H54 (cell line): ENCODE data around the gene ARL8A.
"Not testable (repeated sequence)": the region's sequence is repeated elsewhere in the genome, so short reads cannot be mapped to it uniquely, and the experiment has no call there.

Source experiments
- DNase-seq: peaks from one replicate; pipeline ENCODE4 v3.0.0; 2011; ENCODE audit warnings: low spot score, mixed read lengths; ENCODE audit not compliant: insufficient read length
- FAIRE-seq: peaks from 3 replicates; lab custom pipeline; 2011; peaks lifted over from hg19 to GRCh38; lab: Jason Lieb, UNC
- POLR2A ChIP-seq: IDR thresholded peaks from 2 replicates; pipeline ENCODE4 v1.6.1; 2011; ENCODE audit warnings: low read depth, mild to moderate bottlenecking, low read length

The ARL8A gene

DNA sequence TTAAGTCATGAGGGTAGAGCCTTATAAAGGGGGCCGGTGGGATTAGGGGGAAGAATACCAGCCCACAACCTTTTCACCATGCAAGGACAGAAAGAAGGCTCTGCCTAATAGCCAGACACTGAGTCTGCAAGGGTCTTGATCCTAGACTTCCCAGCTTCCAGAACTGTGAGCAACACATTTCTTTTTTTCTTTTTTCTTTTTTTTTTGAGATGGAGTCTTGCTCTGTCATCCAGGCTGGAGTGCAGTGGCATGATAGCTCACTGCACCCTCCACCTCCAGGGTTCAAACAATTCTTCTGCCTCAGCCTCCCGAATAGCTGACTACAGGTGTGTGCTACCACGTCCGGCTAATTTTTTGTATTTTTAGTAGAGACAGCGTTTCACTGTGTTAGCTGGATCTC, 1.7 kb upstream of the ARL8A start:
- no peak for TF ChIP-seq POLR2A
- no peak for FAIRE-seq
- no peak for DNase-seq

DNA sequence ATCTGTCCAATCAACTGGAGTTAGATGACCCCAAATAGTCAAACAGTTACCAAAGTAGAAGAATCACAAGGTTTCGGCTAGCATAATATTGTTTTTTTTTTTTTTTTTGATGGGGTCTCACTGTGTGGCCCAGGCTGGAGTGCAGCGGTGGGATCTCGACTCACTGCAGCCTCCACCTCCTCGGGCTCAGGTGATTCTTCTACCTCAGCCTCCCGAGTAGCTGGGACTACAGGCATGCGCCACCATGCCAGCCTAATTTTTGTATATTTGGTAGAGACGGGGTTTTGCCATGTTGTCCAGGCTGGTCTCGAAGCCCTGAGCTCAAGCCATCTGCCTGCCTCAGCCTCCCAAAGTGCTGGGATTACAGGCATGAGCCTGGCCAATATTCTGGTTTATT, 1.2 kb upstream of the ARL8A start:
- not testable (repeated sequence) for DNase-seq, FAIRE-seq

DNA sequence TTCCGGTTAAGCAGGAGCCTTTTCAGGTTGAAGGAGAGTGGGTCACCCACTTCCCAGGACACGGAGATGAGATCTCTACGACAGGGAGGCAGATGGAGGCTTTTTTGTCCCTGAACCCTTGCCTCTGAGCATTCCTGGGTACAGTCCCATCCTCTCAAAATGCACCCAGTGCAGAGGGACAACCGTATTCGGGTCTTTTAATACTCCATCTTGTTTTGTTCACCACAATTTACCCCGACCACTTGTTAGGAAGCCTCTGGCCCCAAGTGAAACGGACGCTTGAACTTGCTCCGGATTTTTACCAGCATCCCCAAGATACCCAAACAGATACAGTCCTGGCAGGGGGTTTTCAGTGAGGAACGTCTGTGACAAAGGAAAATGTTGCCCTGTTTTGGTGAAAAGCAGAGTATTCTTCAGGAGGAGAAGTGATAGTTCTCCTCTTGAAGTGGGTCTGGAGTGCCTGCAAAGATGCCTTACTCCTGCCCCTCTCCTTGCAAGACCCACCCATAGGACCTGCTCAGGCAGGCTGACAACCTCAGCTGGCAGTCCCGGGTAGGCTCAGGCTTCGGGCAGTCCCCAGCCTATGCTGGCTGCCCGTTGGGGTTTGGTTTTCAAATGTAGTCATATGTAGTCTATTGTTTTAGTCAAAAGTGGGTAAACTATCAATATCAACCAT, 669 bp upstream of the ARL8A start:
- no peak for FAIRE-seq

DNA sequence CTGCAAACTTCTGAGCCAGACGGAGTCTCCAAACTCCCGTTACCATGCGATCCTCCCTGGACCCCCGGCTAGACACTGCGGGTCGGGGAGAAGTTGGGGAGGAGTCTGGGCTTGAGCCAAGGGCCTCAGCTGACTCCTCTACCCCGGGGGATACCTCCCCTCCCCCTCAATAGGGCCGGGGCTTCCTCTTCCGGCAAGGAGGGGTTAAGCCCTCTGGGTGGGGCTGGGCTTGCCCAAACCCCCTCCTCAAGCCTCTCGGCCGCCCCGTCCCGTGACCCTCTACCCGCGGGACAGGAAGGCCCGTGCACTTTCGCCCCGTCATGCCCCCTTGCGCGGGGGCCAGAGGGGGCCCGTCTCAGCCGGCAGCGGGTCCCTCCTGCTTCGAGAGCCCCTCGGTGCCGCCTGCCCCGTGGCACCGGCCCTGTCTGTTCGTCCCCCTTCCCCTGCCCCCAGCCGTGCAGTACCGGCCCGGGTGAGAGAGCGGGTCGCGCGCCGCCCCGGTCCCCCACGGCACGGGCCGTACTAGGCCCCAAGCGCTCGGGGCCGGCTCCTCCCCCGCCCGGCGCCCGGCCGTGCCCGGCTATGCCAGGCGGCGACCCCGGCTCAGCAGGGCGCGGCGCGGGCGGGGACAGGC, 652 bp downstream of the ARL8A start:
- no peak for TF ChIP-seq POLR2A
- DNase-seq: peak; percentile 44
- no peak for FAIRE-seq

More for the DNA sequence above, 669 bp upstream of the ARL8A start:
- no peak for TF ChIP-seq POLR2A
- peak; percentile 35 for DNase-seq

DNA sequence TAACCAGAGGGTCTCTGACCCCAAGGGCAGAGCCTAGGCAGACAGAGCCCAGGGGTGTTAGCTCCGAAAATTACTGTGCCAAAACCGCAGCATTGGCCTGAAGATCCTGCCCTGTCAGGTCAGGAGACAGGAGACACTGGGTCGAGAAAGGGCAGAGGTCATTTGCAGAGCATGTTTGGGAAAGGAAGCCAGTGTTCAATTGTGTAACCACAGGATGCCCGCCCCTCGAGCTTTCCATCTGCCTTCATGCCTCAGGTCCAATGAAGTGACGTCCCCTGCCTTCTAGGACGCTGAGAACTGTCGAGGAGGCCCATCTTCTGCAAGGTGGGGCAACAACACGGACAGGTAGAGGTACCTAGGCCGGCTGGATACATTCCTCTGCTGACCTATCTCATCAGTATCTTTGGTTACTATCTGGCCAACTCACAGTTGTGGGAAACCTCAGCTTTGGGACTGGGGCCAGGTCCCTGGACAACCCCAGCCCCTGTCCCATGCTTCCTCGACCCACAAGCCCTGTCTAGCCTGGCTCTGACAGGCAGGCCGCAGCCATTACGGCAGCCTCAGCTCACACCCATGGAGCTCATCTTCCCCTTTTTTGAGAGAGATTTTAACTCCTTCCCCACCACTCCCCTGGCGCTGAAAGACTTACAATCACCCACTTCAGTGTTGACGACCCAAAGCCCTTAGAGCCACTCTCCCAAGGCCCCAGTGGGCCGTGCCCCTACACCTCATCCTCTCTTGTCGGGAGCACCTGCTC, 1.3 kb downstream of the ARL8A start:
- FAIRE-seq: no peak
- no peak for TF ChIP-seq POLR2A

DNA sequence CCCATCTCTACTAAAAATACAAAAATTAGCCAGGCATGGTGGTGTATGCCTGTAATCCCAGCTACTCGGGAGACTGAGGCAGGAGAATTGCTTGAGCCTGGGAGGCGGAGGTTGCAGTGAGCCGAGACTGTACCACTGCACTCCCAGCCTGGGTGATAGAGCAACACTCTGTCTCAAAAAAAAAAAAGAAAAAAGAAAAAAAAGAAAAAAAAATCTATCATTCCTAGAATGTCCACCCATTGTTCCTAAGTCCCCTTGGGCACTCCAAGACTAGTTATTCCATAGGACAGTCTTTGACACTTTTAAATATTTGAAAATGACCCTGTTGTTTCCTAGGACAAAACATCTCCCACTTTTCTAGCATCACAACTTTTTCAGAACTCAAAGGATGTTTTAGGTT, 3.1 kb downstream of the ARL8A start:
- not testable (repeated sequence) for FAIRE-seq, DNase-seq

More for the DNA sequence above, 1.3 kb downstream of the ARL8A start:
- no peak for DNase-seq

DNA sequence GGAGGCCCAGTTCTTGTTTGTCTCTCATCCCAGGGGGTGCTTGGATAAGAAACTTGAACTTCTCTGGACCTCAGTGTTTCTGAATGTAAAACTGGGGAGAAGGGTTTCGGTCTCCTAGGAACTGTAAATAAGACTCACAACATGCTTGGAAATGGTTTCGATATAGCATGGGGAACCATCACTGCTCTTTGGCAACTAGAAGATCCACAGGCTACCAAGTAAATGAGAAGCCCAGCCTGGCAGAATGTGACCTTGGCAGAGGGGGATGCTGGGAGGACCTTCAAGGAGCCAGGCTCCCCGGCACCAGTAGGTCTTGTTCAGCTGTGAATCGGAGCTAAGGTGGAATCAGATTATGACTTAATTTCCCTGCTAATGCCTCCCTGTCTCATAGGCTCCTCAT, 3.7 kb downstream of the ARL8A start:
- no peak for TF ChIP-seq POLR2A
- no peak for FAIRE-seq
- no peak for DNase-seq

DNA sequence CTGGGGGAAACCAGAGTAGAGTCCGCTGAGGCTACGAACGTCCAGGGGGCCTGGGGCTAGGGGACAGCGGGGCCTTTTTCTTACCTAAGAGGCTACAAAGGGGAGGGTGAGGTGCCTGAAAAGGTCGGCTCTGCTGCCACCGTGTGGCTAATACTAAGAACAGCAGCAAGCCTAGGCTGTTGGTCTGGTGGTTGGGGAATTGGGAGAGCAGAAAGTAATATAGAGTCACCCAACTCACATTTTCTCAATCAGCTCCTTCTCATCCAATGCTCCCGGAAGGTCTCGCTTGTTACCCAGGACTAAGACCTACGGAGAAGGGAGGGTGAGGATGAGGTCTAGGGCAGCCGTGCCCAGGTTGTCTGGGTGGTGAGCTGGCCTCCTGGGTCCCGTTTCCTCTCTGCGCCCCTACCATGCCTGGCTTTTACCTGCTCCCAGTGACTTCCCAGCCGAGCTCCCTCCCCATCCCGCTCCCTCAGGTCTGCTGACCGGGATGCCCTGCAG, 9.3 kb downstream of the ARL8A start:
- FAIRE-seq: no peak
- no peak for TF ChIP-seq POLR2A

DNA sequence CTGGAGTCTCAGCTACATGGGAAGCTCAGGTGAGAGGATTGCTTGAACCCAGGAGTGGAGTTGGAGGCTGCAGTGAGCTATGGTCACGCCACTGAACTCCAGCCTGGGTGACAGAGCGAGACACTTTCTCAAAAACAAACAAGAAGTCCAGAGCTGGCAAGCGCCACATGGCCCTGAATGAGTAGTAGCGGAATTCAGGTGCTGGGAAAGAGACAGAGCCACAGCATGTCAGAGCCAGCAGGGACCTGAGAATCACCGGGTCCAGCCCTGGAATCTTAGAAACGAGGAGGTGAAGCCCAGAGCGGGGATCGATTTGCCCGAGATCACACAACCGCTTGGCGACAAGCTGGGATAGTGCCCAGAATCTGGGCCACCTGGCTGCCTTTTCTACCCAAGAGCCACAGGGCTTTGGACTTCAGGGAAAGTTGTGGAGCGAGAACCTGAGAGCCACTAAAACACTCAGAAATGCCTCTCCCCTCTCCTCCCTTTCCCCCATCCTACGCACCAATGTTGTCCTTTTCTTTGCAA, 9.8 kb downstream of the ARL8A start:
- DNase-seq (no peak), FAIRE-seq (no peak)
- TF ChIP-seq POLR2A: no peak

More for the DNA sequence above, 9.3 kb downstream of the ARL8A start:
- DNase-seq: peak; percentile 82

DNA sequence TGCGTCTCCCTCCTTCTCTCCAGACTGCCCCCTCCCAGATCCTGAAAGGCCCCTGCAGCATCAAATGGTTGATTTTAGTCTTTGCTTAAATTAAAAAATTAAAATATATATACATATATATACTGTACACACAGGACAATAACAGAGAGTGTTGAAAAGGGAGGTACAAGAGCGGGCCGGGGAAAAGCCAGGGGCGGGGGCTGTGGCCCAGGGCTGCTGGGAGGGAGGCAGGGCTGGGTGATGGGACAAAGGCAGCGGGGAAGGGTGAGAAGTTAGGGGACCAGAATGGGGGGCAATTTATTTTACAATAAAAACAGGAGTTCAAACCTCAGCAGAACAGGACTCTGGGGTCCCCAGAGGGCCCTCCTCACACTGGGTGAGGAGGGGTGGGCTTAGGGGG, 10.5 kb downstream of the ARL8A start:
- no peak for FAIRE-seq
- no peak for DNase-seq

DNA sequence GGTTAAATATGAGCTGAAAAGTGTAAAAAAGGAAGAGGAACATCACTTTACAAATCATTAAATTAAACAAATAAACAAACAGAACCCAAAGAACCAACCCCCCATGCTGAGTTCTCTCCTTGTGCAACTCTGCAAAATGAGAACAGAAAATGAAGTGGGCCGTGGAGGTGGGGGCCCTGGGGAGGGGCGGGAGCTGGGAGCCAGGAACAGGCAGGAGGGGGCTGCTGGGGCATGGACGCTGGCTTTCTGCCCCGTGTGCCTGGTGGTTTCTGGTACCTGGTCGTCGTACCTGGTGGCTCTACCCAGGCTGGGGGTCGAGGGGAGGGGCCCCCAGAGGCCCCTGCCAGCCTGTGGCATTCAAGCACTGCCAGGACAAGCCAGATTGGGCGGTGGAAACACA, 11.0 kb downstream of the ARL8A start:
- FAIRE-seq (no peak), DNase-seq (no peak)
- no peak for TF ChIP-seq POLR2A

More for the DNA sequence above, 10.5 kb downstream of the ARL8A start:
- TF ChIP-seq POLR2A: no peak

DNA sequence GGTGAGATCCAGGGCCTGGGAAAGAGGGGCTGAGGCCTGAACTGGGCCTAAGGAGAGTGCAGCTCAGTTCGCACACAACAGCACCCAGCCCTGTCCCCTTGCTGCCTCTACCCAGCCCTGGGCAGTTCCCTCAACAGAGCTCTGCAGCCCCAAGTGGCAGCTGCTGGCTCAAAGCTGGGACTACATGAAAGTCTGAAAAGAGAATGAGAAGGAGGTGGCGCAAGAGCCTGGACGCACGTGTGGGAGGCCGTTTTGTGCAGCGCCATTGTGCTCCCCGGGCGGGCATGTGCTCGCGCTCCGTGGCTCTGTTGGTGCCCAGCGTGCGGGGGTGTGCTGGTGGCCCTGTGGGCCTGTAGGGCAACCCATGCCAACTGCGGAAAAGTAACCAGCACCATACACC, 11.5 kb downstream of the ARL8A start:
- no peak for DNase-seq
- no peak for FAIRE-seq
- TF ChIP-seq POLR2A: no peak

DNA sequence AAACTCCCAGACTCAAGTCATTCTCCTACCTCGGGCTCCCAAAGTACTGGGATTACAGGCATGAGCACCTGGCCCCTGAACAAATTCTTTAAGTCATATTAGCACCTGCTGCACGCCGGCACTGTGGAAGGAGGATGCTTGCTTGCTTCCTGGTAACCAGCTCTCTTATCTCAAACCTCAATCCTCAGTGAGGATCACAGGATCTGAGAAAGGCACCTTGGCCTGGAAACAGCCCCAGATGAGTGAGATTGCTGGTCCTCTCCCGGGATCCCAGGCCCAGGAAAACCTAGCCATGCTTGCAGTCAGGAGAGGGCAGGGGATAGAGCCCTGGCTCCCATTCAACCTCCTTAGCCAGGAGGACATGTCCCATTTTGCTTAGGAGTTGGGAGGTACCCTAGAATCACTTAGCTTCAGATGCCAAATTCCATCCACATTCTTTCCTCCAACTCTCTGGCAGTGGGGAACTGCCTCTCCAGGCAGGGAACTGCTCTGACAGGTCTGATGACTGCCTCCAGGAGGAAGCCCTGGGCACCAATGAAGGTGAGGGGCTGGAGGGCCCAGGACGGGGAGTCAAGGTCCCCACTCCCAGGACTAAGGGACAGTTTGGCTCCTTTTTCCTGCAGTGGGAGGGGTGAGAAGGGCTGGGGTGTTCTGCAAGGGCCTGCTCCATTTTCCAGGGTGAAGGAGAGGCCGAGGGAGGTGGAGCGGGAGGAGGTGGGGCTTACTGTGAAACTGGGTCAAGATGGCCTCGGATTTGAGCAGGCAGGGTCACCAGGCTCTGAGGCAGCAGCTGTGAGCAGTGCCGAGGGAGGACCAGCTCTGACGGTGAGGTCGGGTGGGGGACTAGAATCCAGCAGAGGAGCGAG, 12.3 kb downstream of the ARL8A start:
- no peak for TF ChIP-seq POLR2A
- DNase-seq: no peak
- no peak for FAIRE-seq
